Right renal pelvis (tissue), 4 donors: ENCODE data around the gene ANGPT4. TPM values are rescaled to one million over a fixed set of nuclear protein-coding genes. Genes with fewer than 3 reads are reported as not detected.
"Not testable (repeated sequence)": the region's sequence is repeated elsewhere in the genome, so short reads cannot be mapped to it uniquely, and the experiment has no call there.

Experiments
- DNase-seq, 4 donors: peaks; one replicate each; pipeline ENCODE4 v3.0.0-alpha.2; 2013; ENCODE audit warnings: low read depth in 4 of 4, low spot score in 3 of 4, missing footprints in 1 of 4
- polyA plus RNA-seq, 4 donors: library from polyadenylated mRNA; unstranded; fragments of 120-200 nt; gene quantifications; one replicate each; pipeline ENCODE4 v1.2.1, GENCODE V29; 2013; ENCODE audit not compliant: insufficient read length in 4 of 4

ANGPT4 gene
- polyA plus RNA-seq, 4 donors = 0.19 to 0.34 (median 0.25) TPM

- no peak for DNase-seq
Measured at GRCh38 chr20:831251-831650, 84.9 kb downstream of the ANGPT4 start.

GRCh38 chr20:830011-830521 lies 86.1 kb downstream of the ANGPT4 start:
- DNase-seq = no peak

GRCh38 chr20:829551-829950 lies 86.6 kb downstream of the ANGPT4 start:
- no peak for DNase-seq

- no peak for DNase-seq
Measured at GRCh38 chr20:828987-829386, 87.1 kb downstream of the ANGPT4 start.

- DNase-seq = not testable (repeated sequence)
Measured at GRCh38 chr20:827981-828380, 88.2 kb downstream of the ANGPT4 start.

- DNase-seq = no peak
Measured at GRCh38 chr20:826695-827323, 89.3 kb downstream of the ANGPT4 start.

- DNase-seq = no peak
Measured at GRCh38 chr20:825710-826421, 90.3 kb downstream of the ANGPT4 start.

- DNase-seq = no peak
Measured at GRCh38 chr20:824916-825315, 91.2 kb downstream of the ANGPT4 start.

GRCh38 chr20:824490-824889 lies 91.6 kb downstream of the ANGPT4 start:
- DNase-seq = no peak

- DNase-seq = no peak
Measured at GRCh38 chr20:823574-823902, 92.6 kb downstream of the ANGPT4 start.

- no peak for DNase-seq
Measured at GRCh38 chr20:822651-823573, 93.2 kb downstream of the ANGPT4 start.

- DNase-seq = no peak
Measured at GRCh38 chr20:821731-822065, 94.4 kb downstream of the ANGPT4 start.

- DNase-seq = no peak
Measured at GRCh38 chr20:821046-821730, 94.9 kb downstream of the ANGPT4 start.

GRCh38 chr20:820323-820953 lies 95.7 kb downstream of the ANGPT4 start:
- DNase-seq = no peak

Other genes starting within 250 kb of the ANGPT4 start
- under 1 TPM in 3 of 4 donors, not detected in 1; 0.04 to 0.10 (median 0.05) TPM for gene SCRT2, start 240.5 kb downstream of the ANGPT4 start, polyA plus RNA-seq
- gene SLC52A3, start 147.8 kb downstream of the ANGPT4 start, polyA plus RNA-seq = 1 to 10 TPM; 3.7 to 6.4 (median 4.4) TPM
- 10 to 100 TPM in 2 of 4 donors, 1 to 10 TPM in 2; 7.1 to 12.2 (median 9.1) TPM for gene FAM110A, start 82.6 kb downstream of the ANGPT4 start, polyA plus RNA-seq
- 1 to 10 TPM in 3 of 4 donors, under 1 TPM in 1; 0.96 to 1.7 (median 1.6) TPM for gene RSPO4, start 86.0 kb upstream of the ANGPT4 start, polyA plus RNA-seq
- gene PSMF1, start 202.3 kb upstream of the ANGPT4 start, polyA plus RNA-seq = 100 to 1,000 TPM; 131 to 153 (median 144) TPM